HG03103 (cell line): ENCODE data around the gene PPFIA2.

Experiments
- ATAC-seq: cut with Tn5 transposase; IDR thresholded peaks from one replicate; pipeline ENCODE4 v1.9.1; 2021; ENCODE audit warnings: low read depth; ENCODE audit not compliant: unreplicated experiment

Gene PPFIA2

DNA sequence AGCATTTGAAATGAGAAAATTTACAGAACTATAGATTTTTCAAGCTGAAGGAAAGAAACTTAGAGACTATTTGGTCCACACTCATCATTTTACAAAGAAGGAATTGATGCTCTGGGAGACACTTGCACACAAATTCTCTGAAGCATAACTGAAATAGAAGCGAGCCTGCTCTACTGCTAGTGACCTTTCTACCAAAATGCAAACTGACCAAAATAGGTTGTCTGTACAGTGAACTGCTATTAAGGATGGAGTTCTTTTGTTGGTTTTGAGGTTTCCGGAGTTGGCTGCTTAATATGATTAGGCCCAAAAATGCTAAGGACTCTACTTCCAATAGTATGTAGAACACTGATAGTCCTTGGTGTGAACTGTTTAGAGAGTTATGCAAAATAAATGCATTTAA is 194.9 kb downstream of the PPFIA2 start:
- ATAC-seq, result no peak

DNA sequence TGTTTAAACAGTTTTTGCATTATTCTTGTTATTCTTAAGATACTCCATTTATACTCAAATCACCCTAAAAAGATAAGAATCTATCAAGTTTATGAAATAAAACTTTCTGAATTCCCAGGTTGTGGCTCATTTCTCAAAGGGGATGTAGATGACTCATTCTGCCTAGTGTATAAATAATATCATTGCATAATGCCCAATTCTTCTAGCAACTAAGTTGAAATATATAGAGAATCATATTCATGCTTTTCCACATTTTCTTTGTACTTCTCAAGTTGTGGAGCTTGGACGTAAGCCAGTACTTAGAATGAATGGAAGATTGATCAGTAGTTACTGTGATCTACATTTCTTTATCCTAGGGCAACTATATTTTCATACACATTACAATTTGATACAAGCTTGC is 201.1 kb downstream of the PPFIA2 start:
- no peak for ATAC-seq

DNA sequence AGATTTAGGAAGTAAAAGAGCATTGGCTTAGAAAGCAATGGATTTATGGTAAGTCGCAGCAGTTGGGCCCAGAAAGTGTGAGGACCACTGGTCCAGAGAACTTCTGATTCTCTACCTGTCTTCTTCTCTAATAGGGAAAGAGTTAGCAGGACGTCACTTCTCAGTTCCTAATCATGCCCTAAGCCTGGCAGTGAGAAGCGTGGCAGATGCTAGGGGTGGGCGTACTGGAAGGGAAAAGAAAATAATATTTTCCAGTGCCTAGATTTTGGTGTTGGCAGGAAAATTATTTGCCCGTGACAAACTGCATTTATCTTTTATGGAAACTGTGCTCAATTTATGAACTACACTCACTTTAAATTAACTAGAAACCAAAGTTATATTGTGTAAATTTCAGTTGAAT is 212.3 kb downstream of the PPFIA2 start:
- no peak for ATAC-seq

DNA sequence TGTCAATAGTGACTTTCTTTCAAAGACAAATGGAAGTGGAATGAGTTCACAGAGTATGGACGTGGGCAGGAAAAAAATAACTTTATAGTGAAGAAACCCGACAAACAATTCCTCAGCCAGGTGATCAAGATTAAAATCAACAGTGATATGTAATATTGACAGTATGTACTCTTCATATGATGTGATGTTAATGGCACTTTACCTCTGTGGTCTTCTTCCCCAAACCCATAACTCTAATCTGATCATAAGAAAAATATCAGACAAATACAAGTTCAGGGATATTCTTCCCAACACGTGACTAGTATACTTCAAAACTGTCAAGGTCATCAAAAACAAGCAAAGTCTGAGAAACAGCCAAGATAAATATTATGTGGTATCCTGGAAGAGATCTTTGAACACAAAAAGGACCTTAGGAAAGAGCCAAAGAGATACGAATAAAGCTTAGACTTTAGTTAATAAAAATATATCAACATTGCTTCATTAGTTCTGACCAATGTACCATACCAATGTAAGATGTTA is 215.5 kb downstream of the PPFIA2 start:
- ATAC-seq, result no peak

DNA sequence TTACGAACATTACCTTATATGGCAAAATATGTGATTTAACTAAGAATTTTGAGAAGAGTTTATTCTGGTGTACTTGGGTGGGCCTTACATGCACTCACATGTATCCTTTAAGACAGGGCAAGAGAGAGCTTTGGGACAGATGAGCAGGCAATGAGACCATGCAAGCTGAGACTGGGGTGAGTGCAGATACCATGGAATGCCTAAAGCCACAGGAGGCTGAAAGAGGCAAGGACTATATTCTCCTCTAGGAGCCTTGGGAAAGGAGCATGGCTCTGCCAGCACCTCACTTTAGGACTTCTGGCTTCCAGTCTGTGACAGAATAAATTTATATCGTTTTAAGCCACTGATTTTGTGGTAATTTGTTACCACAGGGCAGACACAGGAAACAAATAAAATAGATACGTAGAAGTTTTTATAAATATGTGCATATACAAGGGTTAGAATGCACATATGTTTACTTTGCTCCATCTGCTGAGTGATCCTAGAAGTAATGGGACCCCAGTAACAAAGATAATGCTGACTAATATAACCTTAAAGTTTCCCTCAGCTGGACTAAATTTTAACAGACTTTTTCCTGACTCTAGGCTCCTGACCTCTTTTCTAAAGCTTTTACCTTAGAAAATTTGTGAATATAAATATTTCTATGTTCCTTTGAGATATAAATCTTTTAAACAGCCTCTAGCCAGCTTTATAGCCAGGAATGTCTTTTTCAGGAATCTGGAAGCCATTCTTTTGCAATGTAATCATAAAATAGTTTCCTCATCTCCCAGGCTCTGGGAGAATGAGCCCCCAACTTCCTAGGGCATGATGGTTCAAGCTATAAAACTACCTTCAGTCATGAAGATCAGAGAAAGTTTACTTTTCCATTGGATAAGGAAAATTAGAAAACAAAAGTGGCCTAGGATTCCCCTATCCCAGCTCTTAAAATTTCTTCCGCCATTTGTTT is 216.8 kb downstream of the PPFIA2 start:
- no peak for ATAC-seq

DNA sequence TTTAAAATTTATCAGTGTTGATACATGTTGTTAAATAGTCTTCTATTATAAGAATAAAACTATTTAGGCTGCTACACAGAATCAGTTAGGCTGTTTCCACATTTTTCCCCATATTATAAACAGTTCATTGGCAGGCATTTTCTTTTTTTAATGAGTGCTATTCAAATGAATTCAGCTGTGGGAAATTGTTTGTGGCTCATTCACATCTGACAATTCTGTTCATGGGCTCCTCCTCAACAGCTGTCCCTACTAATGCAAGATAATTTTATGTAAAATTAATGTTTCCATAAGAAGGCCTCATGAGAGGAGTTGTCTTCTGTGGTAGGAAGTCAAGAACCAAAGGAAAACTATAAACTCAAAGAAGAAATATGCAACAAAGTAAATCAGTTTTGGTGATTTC is 218.0 kb downstream of the PPFIA2 start:
- no peak for ATAC-seq

DNA sequence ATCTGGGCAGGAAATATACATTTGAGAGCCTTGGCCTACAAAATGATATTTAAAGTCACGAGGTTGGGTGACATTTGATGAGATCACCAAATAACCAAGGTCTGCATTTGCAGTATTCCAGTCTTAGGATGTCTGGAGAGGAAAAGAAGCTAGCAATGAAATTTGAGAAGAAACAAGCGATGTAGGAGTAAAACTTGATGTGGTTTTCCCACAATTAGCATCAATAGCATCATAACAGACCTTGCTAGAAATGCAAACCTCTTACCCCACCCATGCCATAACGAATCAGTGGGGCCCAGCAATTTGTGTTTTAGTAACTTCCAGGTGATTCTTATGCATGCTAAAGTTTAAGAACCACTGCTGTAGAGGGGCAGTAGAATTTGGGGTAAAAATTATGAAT is 219.9 kb downstream of the PPFIA2 start:
- ATAC-seq, result no peak

DNA sequence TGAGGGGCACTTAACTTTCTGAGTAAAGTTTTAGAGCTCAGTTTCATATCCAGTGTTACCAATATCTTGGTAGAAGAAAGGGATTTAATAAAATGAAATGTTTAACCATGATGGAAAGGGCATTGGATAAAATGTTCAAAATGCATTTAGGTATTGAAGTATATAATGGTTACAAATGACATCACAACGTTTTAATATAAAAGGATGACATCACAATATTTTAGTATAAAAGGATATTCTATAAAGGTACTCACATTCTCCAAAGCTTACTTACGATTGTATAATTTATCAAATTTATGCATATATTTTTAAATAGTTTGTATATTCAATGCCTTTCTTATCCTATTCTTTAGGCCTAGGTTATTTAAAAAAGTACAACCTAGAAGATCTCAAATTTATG is 226.1 kb downstream of the PPFIA2 start:
- ATAC-seq, result no peak

DNA sequence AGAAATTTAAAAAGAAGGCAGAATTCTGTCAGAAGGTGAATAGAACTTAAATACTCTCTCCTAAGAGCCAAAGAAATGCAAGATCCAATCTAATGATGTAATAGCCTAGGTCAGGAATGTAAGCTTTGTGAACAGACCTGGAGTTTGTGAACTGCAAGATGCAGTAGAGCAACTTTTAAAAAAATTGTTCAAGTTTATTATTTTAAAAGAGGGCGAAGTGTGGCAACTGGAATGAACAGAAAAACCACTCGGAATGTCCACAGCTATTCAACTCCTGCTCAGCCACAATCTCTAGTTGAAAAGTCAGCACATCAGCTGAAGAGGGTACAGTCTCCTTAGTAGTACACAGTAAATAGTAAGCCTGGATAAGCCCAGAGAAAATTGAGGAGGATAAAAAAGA is 228.8 kb downstream of the PPFIA2 start:
- ATAC-seq, result no peak

DNA sequence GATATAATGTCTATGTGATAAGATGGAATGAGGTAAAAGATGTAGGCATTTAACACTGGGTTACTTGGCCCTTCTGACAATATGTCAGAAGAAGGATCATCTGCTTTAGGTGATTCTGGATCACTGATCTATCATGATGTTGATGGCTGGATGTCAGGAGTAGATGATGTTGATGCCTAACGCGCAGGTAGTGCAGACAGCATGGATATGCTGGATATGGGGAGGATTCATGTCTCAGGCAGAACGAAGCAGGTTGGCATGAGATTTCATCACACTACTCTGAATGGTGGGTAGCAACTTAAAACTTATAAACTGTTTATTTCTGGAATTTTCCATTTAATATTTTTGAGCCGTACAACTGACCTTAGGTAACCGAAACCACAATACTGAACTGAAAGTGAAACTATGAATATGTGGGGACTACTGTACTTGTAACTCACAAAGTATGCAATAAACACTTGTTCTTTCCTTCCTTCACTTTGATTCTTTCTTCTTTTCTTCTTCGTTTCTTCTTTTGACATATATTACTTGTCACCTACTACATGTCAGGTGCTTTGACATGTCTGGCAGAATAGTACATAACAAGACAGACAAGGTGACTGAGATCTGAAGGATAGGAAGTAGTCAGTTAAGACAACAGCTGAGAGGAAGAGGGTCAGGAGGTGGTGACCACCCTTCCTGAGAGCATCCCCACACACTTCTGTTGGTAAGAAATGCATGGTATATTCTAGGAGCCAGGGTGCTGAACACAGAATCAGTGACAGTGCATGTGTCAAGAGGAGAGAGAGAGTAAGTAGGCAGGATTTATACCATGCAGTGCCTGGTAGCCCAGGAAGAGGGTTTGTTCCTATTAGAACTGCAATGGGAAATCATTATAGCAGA is 238.8 kb downstream of the PPFIA2 start:
- peak; percentile 54 for ATAC-seq

DNA sequence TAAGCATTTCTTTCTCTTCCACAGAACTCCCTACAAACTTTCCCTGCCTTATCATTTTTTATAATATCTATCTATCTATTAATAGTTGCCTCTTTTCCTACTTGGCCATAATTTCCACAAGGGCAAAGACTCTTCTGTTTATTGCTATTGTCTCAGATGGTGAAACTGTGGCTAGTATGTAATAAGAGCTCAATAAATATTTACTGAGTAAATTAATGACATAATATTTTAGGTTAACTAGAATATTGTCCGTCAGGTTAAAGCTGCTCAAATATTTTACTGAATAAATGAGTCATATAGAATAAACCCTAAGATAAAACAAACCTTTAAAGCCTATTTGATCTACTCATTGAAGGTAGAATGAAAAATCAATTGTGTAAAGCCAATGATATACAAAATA is 240.5 kb downstream of the PPFIA2 start:
- no peak for ATAC-seq

DNA sequence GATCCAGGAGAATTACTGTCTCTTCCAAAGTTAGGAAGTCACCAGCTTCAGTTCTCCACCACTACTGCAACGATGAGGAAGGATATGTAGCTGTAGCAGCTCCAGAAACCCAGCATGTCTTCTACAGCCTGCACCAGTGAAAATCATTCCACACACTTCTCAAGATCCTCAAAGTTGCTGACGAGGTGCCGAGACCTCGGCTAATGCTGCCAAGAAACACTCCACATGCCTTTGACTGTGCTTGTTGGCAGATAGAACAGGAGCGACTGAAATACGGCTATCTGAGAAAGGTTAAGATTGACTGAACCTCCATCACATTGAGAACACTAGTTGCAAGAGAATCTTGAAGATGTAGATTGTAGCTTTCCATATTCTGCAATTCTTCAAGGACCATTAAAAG is 241.9 kb downstream of the PPFIA2 start:
- no peak for ATAC-seq

DNA sequence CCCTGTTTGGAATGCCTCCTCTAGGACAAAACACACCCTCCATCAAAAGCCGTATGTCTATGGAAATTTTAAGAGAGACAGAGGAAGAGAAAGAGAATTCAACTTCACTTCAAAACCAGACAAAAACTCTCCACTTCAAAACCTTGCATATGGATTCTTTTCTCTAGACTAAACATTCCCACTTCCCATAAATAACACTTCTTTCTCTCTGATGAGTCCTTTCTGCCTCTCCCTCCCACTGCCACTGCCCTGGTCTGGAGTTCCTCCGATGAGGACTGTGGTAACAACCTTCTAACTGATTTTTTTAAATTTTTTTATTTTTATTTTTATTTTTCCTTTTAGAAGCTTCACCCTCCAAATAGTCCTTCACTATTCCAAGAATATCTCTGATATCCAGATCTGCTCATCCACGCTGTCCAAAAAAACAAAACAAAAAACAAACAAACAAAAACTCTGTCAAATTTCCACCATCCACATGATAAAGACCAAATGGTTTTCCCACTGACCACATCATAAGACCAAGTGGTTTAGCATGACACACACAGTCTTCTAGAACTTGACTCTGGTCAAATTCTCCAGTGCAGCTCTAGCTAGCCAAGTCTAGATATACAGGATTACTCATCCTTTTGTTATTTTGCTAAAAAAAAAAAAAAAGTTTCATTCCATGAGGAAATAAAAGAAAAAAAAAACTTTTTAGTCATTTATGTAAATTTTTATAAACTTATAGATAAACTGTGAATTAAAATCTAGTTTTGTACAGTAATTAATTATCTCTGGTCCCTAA is 256.0 kb downstream of the PPFIA2 start:
- no peak for ATAC-seq

DNA sequence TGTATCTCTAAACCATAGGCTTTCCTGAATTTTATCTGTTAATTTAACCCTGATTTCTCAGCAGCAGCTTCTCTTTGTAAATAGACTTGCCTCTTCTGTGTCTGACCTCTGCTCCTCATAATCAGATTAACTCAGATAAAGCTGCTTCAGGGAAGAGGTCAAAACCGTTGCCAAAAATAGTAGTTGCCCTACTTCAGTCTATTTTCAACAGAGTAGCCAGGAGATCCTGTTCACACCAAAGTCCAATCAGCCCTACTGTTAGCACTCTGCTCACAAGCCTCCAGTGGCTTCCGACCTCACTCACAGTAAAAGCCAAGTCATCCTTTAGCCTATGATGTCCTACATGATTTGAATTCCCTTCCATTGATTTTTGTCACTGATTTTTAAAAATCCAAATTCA is 258.4 kb downstream of the PPFIA2 start:
- no peak for ATAC-seq

DNA sequence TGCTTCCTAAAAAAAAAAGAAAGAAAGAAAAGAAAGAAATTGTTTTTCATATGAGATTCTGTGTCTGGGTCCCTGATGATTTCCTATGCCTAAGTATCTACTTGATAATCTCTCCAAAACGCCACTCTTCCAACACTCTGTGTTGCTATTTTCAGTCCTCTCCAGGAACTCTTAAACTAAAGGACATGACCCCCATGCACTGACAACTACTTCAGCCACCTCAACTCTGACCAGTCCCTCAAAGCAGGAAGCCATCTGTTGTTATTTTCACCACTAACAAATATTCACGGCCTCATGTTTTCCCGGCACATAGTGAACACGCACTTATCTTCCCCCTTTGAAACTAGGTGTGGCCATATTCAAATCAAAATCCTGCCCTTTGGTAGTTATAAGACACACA is 259.3 kb downstream of the PPFIA2 start:
- ATAC-seq, result no peak

DNA sequence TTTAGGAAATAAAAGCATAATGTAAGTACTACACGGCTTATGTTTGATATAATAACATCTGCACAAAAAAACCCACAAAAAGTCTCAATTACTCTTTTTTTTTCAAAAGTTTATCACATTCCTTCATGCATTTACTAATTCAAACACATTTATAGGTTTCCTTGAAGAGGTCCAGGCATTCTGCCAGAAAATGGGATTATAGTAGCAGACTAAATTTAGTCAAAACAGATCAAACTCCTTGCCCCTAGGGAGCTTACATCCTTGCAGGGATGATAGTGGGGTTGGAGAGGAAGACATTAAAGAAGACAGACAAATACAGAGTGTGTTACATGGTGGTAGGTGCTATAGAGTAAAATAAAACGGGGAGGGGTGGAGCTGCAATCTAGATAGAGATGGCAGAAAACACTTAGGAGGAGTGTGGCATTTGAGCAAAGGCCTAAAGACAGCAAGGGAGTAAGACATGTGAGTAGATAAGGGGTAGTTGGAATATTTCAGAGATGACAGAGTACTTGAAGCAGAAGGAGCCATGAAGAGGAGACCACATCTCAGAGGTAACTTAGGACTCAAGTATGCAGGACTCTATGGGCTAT is 266.9 kb downstream of the PPFIA2 start:
- ATAC-seq, result no peak

DNA sequence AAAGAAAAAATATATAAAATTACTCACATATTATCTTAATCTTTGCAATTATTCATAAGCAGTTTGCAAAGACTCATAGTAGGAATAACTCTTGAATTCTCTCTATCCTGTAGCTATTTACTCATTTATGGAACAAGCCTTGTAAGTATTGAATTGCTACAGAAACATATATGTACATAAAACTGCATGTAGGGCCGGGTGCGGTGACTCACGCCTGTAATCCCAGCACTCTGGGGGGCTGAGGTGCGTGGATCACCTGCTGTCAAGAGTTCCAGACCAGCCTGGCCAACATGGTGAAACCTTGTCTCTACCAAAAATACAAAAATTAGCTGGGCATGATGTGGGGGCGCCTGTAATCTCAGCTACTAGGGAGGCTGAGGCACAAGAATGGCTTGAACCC is 286.2 kb downstream of the PPFIA2 start:
- ATAC-seq, result no peak

DNA sequence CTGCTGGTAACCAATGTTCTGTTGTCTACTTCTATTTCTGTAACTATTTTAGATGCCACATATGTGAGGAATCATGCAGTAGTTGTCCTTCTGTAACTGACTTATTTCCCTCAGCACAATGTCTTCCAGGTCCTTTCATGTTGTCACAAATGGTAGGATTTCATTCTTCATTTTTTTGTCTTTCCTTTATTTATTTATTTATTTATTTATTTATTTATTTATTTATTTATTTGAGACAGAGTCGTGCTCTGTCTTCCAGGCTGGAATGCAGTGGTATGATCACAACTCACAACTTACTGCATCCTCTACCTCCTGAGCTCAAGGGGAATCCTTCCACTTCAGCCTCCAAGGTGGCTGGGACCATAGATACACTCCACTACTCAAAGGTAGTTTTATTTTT is 288.2 kb downstream of the PPFIA2 start:
- ATAC-seq, result no peak

DNA sequence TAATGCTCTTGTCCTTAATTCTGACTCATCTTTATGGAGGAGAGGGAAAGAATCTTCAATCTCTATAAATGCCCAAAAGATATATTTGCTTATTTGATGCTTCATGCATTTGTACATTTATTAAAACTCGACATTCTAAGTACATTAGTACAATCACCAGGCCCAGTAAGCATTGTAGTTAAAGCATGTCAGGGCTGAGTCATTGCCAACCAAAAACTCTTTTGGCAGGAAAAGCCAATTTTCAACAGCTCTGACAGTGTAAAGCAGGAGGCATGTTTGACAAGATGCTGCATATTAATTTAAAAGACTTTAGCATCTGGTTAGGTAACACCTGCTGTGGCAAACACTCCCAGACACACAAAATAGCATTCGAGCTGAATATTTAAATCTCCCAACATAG is 290.9 kb downstream of the PPFIA2 start:
- ATAC-seq, result no peak

DNA sequence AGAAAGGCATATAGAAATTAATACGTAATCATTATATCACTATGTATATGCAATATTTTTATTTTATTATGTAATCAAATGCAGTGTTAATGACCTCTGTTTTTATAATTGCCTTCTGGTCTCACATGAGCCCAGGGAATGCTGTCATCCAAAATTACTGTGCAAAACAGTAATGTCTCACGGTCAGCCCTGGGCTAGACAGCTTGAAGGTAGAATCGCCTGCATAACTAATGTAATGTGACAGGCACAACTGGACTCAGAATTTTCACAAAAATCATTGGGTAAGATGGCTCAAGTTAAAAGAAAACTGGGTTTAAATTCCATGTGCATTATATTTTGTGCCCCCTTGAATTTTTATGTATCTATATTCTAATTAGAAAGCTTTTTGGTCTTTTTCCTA is 293.3 kb downstream of the PPFIA2 start:
- ATAC-seq, result no peak
